Daoy (cell line): Measurements from ENCODE around the gene NCAPD3. TPM values are rescaled to one million over a fixed set of nuclear protein-coding genes. Genes with fewer than 3 reads are reported as not detected.
"Not testable (repeated sequence)": the region's sequence is repeated elsewhere in the genome, so short reads cannot be mapped to it uniquely, and the experiment has no call there.

Source experiments
- DNase-seq: peaks from one replicate; pipeline ENCODE4 v3.0.0-alpha.2; 2015; ENCODE audit warnings: low read depth
- total RNA-seq: library from RNA; depleted of rRNA; stranded (reverse); fragments of >200 nt; shearing (Covaris generic); gene quantifications from 2 replicates; pipeline ENCODE4 v1.2.3, GENCODE V29; 2014; rRNA removed

Gene NCAPD3
- total RNA-seq, 1 experiment from 2014 or later: 34.2 TPM

DNA sequence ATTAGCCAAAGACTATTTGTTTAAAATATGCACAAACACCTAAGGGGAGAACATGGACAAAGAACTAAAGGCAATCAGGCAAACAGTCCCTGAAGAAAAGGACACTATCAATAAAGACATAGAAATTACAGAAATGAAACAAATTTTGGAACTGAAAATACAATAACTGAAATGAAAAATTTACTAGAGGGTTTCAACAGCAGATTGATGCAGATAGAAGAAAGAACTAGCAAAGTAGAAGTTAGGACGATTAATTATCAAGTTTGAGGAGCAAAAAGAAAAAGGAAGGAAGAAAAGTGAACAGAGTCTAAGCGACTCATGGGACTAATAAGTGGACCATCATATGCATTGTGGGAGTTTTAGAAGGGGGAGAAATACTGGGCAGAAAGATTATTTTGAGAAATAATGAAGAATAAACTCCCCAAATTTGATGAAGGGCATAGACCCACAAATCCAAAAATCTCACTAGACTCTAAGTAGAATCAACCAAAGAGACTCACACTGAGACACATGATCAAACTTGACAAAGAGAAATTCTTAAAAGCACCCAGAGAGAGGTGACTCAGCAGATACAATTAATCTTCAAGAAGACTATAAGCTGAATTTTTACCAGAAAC lies 92.0 kb downstream of the NCAPD3 start:
- no peak for DNase-seq

DNA sequence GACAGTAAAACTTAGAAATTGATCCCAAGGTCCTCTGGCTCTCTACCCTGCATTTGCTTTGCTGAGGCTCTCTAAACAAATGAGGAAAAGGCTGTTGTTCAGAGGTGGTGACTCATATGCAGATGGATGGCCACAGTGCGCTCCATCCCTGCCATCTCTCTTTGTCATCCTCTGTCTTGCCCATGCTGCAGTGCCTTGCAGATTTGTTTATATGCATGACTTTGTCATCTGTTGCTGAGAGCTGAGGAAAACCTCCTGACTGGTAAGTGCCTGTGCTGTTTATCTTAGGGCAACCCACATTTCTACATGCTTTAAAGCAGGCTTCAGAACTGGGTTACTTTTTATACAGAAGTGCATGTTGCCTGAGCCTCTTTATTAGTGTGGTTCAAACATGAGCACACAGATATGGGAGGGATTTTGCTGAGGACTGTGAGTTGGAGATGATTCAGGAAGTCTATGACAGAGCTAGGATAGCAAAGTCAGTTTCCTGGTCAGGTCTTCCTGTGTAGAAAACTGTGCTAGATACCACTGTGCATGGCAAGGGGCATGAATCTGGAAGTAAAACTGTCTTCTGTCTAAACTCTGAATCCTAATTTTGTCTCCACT lies 97.4 kb downstream of the NCAPD3 start:
- peak; percentile 76 for DNase-seq

DNA sequence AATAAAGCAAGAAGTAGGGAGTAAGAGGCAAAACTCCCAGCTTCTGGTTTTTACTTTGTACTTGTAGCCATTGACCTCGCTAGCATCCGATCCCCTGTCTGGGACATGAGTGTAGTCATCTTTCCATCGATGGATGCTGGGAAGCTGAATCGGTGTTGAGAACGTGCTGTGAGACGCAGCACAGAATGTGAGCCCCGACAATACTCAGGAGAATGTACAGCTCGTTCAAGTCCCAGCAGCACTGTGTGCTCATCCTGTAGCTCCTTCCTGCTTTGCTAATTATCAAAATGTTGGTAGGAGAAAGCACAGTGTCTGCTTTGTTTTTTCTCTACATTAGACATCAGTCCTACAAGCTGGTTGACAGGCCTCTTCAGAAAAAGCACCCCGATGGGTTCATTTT lies 98.3 kb downstream of the NCAPD3 start:
- DNase-seq: peak; percentile 21

DNA sequence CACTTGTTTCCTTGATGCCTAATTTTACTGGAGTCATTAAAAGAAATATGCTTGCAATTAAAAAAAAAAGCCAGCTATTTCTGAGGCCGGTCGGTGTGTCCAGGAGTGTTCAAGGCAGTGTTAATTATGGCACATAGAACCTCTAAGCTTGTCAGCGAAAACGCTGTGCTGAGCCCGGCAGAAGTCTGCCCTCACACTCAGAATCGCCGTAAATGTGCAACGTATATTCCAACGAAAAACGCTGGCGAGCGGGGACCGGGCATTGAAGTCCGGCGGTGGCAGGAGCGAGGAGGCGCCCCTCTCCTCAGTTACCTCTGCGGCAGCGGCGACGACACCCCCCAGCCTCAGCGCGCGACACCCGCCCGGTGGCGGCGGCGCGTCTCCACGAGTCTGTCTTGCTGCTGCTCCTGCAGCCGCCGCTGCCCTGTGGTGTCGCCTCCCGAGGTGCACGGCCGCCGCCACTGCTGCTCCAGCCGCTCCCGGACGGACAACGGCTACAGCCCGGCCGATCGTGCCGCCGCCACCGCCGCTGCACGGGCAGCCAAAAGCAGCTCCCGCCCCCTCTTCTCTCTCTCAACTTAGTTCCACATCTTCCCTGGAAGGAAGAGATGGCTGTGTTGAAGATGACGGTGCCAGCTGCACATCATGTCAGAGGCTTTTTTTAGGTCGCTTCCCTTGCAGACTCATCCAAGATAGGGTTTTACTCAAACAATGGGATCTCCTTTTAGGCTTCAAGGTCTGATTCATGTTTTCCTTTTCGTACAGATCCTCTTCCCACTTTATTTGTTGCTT lies 98.9 kb downstream of the NCAPD3 start:
- DNase-seq: peak; percentile 48

DNA sequence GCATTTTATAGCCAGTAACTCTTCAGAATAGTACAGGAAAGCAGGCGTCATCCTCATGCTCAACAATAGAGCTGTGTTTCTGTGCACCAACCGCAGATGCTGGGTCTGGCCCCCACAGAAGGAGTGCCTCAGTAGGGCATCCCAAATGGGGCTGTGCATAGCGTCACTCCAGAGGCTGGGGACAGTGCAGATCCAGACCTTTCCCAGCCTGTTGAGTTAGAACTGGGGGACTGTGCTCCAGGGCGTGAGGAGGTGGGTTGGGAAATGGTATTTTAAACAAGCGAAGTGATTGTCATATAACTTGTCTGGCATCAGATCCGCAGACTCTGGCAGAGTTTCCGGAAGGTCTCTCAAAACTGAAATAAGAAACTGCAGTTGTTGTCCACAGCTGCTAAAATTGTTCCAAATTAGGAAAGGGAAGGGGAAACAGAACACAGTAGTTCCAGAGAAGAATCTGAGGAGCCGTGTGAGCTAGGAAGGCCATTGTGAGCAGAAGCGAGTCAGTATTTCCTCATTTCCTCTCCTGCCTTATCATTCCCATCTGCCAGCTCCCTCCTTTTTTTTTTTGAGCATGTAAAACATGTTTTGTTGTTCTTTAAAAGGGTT lies 102.7 kb downstream of the NCAPD3 start:
- DNase-seq: peak; percentile 48

DNA sequence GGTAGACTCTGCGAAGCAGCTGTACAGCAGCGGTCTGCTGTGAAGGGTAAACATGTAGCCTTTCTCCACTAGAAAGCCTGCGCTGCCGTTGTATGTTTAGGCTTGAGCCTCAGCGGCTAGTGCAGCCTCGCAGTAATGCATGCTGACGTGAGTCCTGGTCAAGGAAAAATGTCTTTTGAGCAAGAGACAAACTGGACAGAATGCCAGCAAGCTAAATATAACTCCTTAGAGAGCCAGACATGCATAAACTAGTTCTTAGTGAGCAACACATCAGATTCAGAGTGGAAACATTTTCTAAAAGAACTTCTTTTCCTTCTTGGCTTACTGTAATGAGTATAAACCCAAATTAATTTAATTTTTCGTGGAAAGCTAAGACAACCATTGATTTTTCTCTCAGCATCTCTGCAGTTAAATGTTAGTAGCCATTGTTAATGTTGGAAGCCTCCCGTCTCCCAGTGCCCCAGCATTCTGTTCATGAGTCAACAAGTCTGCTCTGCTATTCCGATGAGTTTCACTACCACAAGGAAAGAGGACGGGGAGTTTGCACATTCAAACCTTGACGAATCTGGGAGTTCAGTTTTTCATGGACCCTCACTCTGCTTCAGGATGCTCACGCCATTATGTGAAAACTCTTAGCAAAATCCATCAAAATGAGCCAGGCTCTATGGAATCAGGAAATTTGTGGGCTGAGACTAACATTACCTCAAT lies 103.5 kb downstream of the NCAPD3 start:
- peak; percentile 57 for DNase-seq

DNA sequence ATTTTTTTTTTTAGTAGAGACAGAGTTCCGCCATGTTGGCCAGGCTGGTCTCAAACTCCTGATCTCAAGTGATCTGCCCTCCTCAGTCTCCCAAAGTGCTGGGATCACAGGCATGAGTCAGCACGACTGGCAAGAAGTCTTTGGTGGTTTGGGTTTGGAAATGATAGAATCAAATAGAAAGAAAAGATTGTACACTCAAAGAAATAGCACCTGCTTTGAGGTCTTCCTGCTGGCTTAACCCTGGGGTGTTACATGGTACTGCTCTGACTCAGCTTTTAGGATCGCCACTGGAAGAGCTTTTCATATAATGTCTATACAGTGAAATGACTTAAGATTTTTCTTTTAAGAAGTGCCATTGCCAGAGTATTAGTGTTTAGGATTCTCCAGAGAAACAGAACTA lies 104.7 kb downstream of the NCAPD3 start:
- peak; percentile 63 for DNase-seq

DNA sequence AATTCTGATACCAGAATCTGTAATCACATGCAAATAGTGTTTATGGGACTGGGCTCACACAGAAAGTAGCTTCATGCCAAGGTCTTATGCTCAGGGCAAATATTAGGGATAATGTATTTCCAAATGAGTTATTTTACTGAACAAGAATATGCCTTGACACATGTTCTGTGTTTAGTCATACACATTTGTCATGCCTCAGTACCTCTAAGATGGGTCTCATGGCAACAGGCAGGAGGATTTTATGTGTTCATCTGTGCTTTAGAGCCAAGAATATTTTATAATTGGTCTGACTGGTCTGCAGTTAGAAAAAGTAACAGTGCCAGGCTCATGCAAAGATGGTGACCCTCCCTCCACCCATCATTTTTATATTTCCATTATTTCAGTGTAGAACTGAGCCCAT lies 105.8 kb downstream of the NCAPD3 start:
- DNase-seq: no peak

DNA sequence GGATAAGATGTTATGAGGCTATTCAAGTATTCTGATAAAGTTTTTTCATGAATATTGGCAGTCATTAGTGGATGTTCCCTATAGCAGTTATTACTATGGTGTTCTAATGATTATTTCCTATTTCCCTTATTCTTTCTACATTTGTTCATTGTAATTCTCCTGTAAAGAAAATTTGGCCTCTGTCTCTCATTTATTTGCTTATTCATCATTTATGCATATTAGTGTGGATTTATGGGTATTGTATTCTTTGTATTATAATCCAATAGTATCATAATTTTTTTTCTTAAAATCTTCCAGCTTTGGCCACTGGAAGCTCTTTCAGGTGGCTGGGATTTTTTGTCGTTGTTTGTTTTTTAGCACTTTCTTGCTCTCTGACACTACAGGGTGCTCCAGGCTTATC lies 107.6 kb downstream of the NCAPD3 start:
- no peak for DNase-seq

DNA sequence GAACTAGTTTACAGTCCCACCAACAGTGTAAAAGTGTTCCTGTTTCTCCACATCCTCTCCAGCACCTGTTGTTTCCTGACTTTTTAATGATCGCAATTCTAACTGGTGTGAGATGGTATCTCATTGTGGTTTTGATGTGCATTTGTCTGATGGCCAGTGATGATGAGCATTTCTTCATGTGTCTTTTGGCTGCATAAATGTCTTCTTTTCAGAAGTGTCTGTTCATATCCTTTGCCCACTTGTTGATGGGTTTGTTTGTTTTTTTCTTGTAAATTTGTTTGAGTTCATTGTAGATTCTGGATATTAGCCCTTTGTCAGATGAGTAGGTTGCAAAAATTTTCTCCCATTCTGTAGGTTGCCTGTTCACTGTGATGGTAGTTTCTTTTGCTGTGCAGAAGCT lies 110.0 kb downstream of the NCAPD3 start:
- not testable (repeated sequence) for DNase-seq

DNA sequence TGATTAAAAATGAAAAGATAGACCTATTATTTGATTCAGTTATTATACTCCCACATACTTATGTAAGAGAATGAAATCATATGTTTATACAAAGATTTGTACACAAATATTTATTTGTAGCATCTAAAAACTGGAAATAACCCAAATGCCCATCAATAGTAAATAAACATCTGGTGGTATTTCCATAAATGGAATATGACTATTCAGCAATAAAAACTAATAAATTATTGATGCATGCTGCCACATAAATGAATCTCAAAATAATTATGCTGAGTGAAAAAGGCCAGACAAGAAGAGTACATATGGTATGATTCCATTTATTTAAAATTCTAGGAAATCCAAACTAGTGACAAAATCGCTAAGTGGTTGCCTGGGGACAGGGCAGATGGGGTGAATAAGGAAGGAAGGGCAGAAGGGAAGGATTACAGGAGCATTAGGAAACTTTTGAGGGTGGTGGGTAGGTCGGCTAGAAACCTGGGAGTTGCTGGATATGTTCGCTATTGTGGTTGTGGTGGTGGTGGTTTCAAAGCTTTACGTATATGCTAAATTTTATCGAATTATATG lies 113.4 kb downstream of the NCAPD3 start:
- no peak for DNase-seq

Other genes with a start within 250 kb of the NCAPD3 start
- gene JAM3, start 154.9 kb downstream of the NCAPD3 start, total RNA-seq: 53.9 and 61.8 TPM in 2 replicates
- gene VPS26B, start 704 bp upstream of the NCAPD3 start, total RNA-seq: 13.2 and 19.2 TPM in 2 replicates
- 64.6 and 80.8 TPM in 2 replicates for gene THYN1, start 29.4 kb upstream of the NCAPD3 start, total RNA-seq
- gene ACAD8, start 29.6 kb upstream of the NCAPD3 start, total RNA-seq: 18.6 and 21.3 TPM in 2 replicates
- 0.23 and 0.63 TPM in 2 replicates for gene GLB1L3, start 52.4 kb upstream of the NCAPD3 start, total RNA-seq
- 12.6 and 13.4 TPM in 2 replicates for gene GLB1L2, start 108.0 kb upstream of the NCAPD3 start, total RNA-seq
- 0.29 and 1.3 TPM in 2 replicates for gene B3GAT1, start 188.3 kb upstream of the NCAPD3 start, total RNA-seq